Activated CD4-positive, alpha-beta T cell treated with anti-CD3 and anti-CD28 coated beads, Interleukin-10, Interleukin-2, amounts not matched to agents 100 ng/mL and 50 ng/mL, durations not matched to agents 16 hours and 8 hours (primary cell): ENCODE measurements around the gene STAM2.
"Not testable (repeated sequence)": the region's sequence is repeated elsewhere in the genome, so short reads cannot be mapped to it uniquely, and the experiment has no call there.

Experiments used
- DNase-seq: peaks from one replicate; pipeline ENCODE4 v3.0.0-alpha.2; 2020

Gene STAM2

DNA sequence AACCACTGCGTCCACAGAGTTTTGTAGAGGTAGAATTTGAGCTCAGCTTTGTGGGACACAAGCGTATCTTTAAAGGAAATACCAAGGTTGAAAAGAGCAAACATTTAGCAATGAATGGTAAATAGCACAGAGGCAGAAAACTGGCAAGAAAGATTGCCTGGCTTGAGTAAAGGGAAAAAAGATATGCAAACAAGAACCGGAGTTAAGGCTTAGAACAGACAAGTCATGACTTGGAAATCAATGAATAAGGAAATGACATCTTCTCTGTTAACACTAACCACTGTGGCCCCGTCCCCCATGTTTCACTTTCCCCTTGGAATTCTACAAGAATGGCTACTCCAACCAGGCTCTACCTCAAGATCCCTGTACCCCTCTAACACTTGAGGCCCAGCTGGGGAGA is 3.8 kb downstream of the STAM2 start:
- DNase-seq: no peak

DNA sequence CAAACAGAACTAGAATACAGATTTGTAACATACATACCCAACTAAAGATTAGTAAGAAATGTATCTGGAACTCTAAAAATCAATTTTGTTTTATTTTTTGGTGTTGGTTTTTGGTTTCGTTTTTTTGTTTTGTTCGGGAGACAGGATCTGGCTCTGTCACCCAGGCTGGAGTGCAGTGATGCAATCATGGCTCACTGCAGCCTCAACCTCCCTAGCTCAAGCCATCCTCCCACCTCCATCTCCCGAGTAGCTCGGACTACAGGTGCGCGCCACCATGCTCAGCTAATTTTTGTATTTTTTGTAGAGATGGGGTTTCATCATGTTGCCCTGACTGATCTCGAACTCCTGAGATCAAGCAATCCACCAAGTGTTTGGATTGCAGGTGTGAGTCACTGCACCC is 6.4 kb downstream of the STAM2 start:
- DNase-seq: not testable (repeated sequence)

DNA sequence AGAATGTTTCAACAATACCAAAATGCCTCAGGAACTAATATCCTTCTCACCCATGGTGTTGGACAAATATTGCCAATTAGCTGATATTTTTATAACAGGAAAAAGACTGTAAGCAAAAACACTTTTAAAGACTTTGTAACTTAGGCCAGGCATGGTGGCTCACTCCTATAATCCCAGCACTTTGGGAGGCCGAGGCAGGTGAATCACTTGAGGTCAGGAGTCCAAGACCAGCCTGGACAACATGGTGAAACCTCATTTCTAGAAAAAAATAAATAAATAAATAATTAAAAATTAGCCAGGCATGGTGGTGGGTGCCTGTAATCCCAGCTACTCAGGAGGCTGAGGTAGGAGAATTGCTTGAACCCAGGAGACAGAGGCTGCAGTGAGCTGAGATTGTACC is 8.1 kb downstream of the STAM2 start:
- DNase-seq: not testable (repeated sequence)

DNA sequence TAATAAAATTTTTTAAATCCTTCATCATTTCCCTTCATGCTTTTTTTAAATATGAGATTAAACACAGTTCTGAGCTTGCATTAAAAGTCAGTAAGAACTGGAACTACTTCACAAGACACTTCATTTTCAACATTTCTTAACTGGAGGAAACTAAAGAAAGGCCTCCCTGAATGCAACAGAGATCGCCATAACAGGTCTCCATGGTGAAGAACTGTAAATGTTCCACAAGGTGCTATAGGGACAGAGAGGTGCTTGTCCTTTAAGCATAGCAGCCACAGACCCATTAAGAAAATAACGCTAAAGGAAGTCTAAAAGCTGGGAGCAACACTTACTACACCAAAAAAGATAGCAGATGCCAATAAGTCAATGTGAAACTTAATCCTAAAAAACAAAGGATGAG is 8.5 kb downstream of the STAM2 start:
- no peak for DNase-seq

DNA sequence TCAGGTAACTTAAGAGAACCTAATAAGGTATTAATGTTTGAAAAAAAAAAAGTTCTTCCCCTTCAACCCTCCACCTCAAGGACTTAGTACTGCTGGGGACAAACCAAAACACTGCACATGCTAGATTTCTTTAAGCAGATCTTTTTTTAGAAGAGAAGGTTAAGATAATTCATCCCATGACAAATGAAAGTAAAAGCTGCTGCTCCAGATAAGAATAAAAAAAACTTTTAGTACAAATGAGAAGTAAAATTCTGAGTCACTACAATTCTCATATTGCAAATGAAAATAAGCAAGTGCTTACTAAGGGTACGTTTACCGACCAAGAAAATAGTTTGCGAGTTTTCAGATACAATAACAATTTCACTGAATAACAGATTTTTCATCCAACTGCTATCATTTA is 8.9 kb downstream of the STAM2 start:
- DNase-seq: peak; percentile 39

DNA sequence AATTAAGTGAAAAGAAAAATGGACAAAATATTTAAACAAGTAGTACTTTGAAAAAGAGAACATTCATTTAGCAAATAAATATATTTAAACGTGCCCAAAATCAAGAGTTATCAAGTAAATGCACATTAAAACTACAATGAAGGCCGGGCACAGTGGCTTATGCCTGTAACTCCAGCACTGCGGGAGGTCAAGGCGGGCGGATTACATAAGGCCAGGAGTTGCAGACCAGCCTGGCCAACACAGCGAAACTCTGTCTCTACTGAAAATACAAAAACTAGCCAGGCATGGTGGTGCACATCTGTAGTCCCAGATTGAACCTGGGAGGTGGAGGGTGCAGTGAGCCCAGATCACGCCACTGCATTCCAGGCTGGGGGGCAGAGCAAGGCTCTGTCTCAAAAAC is 9.8 kb downstream of the STAM2 start:
- DNase-seq: no peak

DNA sequence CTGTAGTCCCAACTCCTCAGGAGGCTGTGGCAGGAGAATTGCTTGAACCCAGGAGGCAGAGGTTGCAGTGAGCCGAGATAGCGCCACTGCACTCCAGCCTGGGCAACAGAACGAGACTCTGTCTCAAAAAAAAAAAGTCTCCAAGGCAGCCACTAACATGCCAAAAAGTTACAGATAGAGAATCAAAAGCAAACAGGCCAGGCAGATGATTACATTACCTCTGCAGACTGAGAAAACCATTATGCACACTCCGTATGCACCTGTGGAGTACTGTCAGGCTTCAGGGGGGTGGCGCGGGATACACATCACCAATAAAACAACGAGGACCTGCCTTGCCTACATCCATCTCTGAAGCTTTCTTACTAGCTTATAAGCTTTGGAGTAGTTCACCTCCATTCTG is 10.3 kb downstream of the STAM2 start:
- no peak for DNase-seq

DNA sequence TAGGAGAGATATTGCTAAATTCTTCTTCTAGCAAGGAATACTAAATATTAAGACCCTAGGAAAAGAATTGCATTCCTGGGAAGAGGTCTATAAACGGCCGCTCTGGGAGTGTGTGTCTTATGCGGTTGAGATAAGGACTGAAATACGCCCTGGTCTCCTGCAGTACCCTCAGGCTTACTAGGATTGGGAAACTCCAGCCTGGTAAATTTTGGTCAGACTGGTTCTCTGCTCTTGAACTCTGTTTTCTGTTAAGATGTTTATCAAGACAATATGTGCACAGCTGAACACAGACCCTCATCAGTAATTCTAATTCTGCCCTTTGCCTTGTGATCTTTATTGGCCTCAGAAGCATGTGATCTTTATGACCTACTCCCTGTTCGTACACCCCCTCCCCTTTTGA is 11.9 kb downstream of the STAM2 start:
- not testable (repeated sequence) for DNase-seq

DNA sequence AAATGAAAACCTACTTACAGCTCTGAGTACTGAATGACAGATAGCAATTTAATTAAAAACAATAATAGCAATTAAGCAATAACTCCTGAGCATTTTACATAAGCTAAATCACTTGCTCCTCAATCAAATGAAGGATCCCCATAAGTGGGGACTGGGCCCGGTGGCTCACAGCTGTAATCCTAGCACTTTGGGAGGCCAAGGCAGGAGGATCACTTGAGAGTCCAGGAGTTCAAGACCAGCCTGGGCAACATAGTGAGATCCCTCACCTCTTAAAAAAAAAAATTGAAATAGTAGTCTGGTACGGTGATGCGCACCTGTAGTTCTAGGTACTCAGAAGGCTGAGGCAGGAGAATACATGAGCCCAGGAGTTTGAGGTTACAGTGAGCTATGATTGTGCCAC is 13.4 kb downstream of the STAM2 start:
- no peak for DNase-seq

DNA sequence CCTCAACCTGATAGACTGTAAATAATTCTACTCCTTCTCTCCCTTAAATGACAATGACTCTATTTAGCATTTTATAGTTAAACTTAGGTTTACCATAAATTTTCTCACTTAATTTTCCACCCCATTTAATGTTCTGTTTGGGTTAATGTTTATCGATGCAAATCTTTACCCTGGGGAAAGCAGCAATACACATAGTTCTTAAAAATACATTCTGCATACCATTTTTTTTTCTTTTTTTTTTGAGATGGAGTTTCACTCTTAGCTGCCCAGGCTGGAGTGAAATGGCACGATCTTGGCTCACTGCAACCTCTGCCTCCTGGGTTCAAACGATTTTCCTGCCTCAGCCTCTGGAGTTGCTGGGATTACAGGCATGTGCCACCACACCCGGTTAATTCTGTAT is 14.0 kb downstream of the STAM2 start:
- no peak for DNase-seq

DNA sequence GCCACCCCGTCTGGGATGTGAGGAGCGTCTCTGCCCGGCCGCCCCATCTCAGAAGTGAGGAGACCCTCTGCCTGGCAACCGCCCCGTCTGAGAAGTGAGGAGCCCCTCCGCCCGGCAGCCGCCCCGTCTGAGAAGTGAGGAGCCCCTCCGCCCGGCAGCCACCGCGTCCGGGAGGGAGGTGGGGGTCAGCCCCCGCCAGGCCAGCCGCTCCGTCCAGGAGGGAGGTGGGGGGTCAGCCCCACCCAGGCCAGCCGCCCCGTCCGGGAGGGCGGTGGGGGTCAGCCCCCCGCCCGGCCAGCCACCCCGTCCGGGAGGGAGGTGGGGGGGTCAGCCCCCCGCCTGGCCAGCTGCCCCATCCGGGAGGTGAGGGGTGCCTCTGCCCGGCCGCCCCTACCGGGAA is 15.2 kb downstream of the STAM2 start:
- not testable (repeated sequence) for DNase-seq

DNA sequence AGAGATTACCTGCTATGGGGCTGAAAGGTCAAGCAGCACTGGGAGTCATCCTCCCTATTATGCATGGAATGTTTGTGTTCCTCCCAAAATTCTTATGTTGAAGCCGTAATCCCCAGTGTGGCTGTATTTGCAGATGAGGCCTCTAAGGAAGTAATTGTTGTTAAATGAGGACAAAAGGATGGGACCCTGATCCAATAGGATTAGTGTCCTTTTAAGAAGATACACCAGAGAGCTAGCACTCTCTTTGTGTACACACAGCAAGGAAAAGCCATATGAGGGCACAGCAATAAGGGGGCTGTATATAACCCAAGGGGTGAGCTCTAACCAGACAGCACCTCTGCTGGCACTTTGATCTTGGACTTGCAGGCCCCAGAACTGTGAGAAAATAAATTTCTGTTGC is 18.3 kb downstream of the STAM2 start:
- DNase-seq: no peak

DNA sequence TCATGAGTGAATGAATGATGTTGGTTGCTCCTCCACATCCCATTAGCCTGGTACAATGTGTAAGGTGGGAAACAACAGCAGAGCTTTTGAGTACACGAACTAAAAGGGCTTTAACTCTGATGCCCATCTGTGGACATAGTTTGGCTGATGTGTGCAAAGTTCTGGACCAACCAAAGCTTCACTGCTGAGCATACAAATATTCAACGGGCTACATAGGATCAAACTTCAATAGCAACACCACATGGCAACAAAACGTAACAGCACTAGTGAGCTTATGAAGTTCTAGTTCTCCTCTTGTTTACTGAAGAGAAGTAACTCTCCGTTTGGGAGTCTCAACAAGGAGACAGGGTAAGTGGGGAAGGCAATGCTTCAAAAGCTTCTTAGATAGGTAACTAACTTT is 20.4 kb downstream of the STAM2 start:
- no peak for DNase-seq

DNA sequence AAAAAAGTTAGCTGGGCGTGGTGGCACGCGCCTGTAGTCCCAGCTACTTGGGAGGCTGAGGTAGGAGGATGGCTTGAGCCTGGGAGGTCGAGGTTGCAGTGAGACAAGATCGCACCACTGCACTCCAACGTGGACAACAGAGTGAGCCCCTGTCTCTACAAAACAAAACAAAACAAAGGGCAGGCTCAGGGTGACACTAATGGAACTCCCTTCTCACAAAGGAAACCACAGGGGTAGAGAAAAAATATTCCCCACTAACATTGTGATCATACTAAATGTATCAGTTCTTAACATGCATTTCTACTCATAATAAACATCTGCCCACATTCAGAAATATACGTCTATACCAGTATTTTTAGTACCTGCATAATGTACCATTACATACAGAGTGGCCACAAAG is 21.1 kb downstream of the STAM2 start:
- DNase-seq: no peak

DNA sequence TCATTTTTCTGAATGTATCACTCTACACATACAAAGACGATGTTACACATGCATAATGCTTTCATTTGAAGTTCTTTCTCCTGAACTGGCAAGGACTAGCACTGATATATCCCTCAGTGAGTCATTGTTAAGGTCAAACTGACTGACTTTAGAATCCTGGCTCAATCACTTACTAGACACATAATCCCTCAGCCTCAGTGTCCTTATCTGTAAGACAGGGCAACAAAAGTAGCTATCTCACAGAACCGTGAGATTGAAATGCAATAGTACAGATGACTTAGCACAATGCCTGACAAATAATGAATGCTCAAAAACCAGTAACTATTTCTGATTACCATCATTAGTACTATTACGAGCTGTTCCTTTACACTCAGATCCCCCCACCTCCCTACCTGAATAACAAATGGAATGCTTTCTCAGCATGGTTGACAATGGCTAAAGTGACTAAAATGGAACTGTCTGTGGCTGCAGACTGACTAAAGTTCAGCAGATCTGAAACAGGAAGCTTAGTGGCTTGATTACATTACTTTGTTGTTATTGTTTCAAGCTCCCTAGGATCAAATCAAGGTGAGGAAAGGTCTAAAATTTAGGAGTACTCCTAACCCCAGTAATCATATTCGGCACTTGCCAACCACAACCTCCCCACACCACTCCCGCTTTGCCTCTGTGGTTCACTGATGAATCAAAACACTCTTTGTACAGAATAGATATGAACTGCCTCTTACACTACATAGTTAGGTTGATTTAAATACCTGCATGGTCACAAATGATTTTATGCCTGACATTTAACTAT is 40.9 kb downstream of the STAM2 start:
- peak; percentile 84 for DNase-seq

DNA sequence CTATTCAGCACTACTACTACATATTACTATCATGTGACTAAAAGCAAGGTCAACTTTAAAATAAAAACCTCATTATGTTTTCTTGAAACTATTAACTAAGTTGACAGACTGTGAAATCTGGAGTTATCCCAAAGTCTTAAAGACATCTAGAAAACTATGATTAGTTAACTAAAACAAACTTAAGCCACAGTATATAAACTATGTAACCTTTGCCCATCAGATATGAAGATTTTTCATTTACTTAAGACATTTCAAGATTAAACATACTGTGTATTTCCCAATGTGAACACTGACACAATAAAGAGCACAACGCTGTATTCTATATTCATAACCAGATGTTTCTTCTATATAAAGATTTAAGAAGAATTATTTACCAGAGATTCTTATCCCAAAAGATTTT is 43.3 kb downstream of the STAM2 start:
- no peak for DNase-seq

DNA sequence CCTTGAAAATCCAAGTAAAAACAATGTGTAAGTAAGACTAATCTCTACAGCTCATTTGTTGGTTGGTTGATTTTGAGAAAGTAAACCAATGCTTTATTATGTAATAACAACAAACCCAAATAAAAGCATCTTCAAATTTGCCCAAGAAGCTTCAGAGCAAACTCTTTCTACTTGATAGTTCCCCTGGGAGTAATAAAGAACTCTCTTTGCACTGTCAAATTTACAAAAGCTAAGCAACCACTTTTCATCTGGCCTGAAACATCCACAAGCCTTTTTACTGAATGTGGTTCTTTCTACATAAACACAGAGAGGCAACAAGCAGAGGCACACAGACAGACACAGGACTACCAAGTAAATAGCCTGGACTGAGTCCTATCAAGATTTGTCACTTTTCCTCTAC is 47.9 kb downstream of the STAM2 start:
- DNase-seq: no peak

DNA sequence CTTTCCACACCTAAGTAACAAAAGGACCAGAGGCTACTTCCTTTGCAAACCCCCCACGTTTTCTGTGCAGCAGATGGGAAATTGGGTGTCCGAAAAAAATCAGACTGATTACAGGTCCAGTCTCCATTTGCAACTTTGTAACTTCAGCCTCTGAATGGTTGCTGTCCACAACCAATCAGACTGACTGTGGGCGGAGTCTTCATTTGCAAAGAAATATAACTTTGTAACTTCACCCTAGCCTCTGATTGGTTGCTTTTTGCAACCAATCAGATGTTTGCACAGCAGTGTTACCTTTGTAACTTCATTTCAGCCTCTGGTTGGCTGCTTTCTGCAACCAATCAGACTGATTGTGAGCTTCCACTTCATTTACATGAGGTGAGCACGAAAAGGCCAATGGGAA is 48.9 kb downstream of the STAM2 start:
- DNase-seq: no peak

DNA sequence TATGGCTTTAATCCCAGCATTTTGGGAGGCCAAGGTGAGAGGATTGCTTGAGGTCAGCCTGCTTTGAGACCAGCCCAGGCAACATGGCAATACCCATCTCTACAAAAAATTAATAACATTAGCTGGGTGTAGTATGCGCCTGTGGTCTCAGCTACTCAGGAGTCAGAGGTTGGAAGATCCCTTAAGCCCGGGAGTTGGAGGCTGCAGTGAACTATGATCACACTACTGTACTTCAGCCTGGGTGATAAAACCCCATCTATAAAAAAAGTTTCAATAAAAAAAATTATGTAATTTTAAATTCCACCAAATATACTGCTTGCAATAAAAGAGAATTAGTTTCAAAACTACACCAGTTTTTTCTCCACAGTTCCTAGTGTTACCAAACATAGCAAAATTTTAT is 53.4 kb downstream of the STAM2 start:
- no peak for DNase-seq

DNA sequence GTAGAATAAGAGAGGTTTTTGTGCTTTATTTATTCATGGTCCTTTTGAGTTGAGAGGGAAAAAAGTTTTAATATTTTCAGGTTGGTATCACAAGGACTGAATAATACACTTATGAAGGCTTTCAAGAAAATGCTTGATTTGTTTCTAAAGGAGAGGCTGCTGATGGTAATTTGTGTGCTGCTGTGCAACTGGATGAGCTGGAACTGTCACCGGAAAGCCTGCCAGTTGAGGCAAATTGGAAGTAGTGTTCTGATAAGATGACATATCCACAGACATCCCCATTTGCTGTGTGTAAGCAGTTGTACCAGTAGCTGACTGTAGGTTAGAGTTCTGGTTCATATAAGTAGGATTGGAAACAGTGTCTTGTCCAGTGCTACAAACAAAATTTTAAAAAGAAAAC is 55.1 kb downstream of the STAM2 start:
- DNase-seq: no peak

DNA sequence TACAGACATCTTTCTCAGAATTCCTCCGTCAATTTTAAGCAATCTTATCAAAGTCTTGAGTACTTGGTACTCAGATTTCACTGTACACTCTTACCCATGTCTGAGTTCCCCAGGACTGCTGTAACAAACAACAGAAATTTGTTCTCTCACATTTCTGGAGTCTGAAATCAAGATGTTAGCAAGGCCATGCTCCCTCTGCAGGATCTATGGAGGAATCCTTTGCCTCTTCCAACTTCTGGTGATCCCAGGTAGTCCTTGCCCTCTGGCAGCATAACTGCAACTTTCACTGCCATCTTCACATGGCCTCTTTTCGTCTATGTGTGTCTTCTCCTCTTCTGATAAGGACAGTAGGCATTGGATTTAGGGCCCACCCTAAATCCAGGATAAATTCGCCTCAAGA is 59.6 kb downstream of the STAM2 start:
- no peak for DNase-seq

DNA sequence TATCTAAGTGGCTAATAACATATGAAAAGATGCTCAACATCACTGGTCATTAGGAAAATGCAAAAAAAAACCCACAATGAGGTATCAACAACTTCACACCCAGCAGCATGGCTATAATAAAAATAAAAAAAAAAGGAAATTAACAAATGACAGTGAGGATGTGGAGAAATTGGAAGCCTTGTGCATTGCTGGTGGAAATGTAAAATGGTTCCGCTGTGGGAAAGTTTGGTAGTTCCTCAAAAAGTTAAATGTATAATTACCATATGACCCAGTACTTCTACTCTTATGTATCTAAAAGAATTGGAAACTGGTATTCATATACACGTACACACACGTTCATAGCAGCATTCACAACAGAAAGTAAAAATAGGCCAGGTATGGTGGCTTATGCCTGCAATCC is 61.2 kb downstream of the STAM2 start:
- DNase-seq: no peak

DNA sequence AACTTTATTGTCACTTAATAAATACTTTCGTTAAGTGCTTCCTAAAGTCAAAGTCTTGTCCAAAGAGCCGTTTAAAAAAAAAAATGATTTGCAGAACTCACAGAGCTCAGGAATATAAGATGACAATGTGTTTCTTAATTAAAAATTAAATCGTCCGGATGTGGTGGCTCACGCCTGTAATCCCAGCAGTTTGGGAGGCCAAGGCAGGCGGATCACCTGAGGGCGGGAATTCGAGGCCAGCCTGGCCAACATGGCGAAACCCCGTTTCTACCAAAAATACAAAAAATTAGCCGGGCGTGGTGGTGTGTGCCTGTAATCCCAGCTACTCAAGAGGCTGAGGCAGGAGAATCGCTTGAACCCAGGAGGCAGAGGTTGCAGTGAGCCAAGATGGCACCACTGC is 68.4 kb downstream of the STAM2 start:
- DNase-seq: not testable (repeated sequence)

DNA sequence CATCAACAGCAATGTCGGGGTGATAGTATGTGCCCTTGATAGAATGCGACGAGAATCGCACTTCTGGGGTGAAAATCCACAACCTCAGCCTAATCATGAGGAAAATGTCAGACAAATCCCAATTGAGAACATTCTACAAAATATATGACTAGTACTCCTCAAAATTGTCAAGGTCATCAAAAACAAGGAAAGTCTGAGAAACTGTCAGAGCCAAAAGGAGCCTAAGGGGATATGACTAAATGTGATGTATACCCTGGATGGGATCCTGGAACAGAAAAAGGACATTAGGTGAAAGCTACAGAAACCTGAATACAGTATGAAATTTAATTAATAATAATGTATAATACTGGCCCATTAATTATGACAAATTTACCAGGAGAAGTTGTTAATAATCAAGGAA is 69.1 kb downstream of the STAM2 start:
- no peak for DNase-seq

DNA sequence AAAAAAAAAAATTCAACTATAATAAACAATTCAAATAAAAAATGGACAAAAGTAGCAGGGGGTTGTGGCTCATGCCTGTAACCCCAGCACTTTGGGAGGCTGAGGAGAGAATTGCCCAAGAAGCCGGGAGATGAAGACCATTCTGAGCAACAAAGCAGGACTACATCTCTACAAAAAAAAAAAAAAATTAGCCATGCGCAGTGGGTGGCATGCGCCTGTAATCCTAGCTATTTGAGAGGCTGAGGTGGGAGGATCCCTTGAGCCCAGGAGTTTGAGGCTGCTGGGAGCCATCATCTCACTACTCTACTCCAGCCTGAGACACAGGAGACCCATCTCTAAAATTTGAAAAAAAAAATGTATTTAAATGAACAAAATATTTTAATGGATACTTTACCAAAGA is 72.3 kb downstream of the STAM2 start:
- DNase-seq: no peak

DNA sequence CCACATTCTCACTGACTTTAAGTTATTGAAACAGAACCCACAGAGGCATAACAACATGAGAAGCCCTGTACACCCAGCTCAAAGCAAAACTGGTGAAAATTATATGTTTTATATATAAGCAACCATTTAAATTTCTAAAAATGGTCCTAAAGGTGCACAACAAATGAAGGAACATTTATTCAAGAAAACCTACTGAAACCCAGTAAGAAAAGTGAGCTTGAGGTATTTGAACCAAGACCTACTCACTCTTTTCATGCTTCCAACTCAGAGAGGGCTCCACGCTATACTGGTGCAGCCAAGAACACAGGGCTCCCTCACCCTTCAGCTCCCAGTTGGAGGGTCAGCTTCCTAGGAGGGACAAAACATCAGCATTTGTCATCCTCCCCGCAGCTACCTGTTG is 74.6 kb downstream of the STAM2 start:
- no peak for DNase-seq
